Neural cell (in vitro differentiated cells): ENCODE measurements around the gene MAST2. TPM values are rescaled to one million over a fixed set of nuclear protein-coding genes. Genes with fewer than 3 reads are reported as not detected.
"Not testable (repeated sequence)": the region's sequence is repeated elsewhere in the genome, so short reads cannot be mapped to it uniquely, and the experiment has no call there.

Experiments
- H2AFZ ChIP-seq: fragments of 200-600, 300-800 bp; sonication (generic), shearing (Covaris generic); 2 replicates; pipeline ENCODE4 v1.6.0; 2014; ENCODE audit warnings: low read depth, mild to moderate bottlenecking, antibody characterized with exemption, low read length, moderate library complexity
- H3F3A ChIP-seq: fragments of 200-600 bp; shearing (Covaris generic); 2 replicates; pipeline ENCODE4 v1.6.1; 2016; ENCODE audit warnings: mild to moderate bottlenecking, moderate library complexity, mixed read lengths, antibody characterized with exemption, low read length; ENCODE audit not compliant: insufficient read depth, poor library complexity, severe bottlenecking
- H3K27ac ChIP-seq: fragments of 200-600, 300-800 bp; sonication (generic), shearing (Covaris generic); 2 replicates; pipeline ENCODE4 v1.5.1; 2014; ENCODE audit warnings: mild to moderate bottlenecking, low read length, moderate library complexity
- H3K27me3 ChIP-seq: fragments of 300-800, 200-600 bp; sonication (generic), shearing (Covaris generic); 2 replicates; pipeline ENCODE4 v1.6.0; 2014; ENCODE audit warnings: mild to moderate bottlenecking, low read depth, low read length, moderate library complexity; ENCODE audit not compliant: insufficient read depth
- H3K36me3 ChIP-seq: fragments of 300-800, 200-600 bp; sonication (generic), shearing (Covaris generic); 2 replicates; pipeline ENCODE4 v1.5.1; 2014; ENCODE audit warnings: mild to moderate bottlenecking, antibody characterized with exemption, low read length, moderate library complexity; ENCODE audit not compliant: insufficient read depth
- H3K4me2 ChIP-seq: fragments of 300-800, 200-600 bp; sonication (generic), shearing (Covaris generic); 2 replicates; pipeline ENCODE4 v1.6.0; 2014; ENCODE audit warnings: mild to moderate bottlenecking, low read length
- H3K4me3 ChIP-seq: fragments of 300-800, 200-600 bp; sonication (generic), shearing (Covaris generic); 2 replicates; pipeline ENCODE4 v1.5.1; 2014; ENCODE audit warnings: mild to moderate bottlenecking, low read length, moderate library complexity
- H3K79me2 ChIP-seq: fragments of 200-600 bp; shearing (Covaris generic); replicated peaks from 2 replicates; pipeline ENCODE4 v1.6.0; 2014; ENCODE audit warnings: mild to moderate bottlenecking, low read length, moderate library complexity; ENCODE audit not compliant: insufficient read depth
- H3K9ac ChIP-seq: fragments of 300-800, 200-600 bp; sonication (generic), shearing (Covaris generic); 2 replicates; pipeline ENCODE4 v1.6.1; 2016; ENCODE audit warnings: mild to moderate bottlenecking, low read length, mixed read lengths
- H3K9me2 ChIP-seq: fragments of 200-600 bp; shearing (Covaris generic); 2 replicates; pipeline ENCODE4 v1.6.1; 2016; ENCODE audit warnings: mild to moderate bottlenecking, low read length, mixed read lengths; ENCODE audit not compliant: insufficient read depth
- H3K9me3 ChIP-seq: fragments of 200-600, 300-800 bp; sonication (generic), shearing (Covaris generic); 2 replicates; pipeline ENCODE4 v1.6.1; 2016; ENCODE audit warnings: mild to moderate bottlenecking, mixed run types, low read length, moderate library complexity, mixed read lengths
- H4K20me1 ChIP-seq: fragments of 200-600 bp; shearing (Covaris generic); 2 replicates; pipeline ENCODE4 v1.6.1; 2016; ENCODE audit warnings: mild to moderate bottlenecking, mixed run types; ENCODE audit not compliant: insufficient read depth
- CTCF ChIP-seq: fragments of 450-650 bp; IDR thresholded peaks from 2 replicates; pipeline ENCODE4 v1.5.1; 2014; ENCODE audit warnings: antibody characterized with exemption, mild to moderate bottlenecking, moderate library complexity; ENCODE audit not compliant: poor library complexity, severe bottlenecking
- EP300 ChIP-seq: fragments of 450-650 bp; conservative IDR thresholded peaks from 2 replicates; pipeline ENCODE4 v1.6.1; 2014; ENCODE audit warnings: antibody characterized with exemption, mild to moderate bottlenecking, moderate library complexity; ENCODE audit not compliant: poor library complexity, severe bottlenecking
- EZH2 ChIP-seq: fragments of 200-600, 300-800 bp; shearing (Covaris generic), sonication (generic); IDR thresholded peaks from 2 replicates; pipeline ENCODE4 v1.6.1; 2014; ENCODE audit warnings: antibody characterized with exemption, low read length, borderline replicate concordance, mild to moderate bottlenecking; ENCODE audit not compliant: insufficient read depth, poor library complexity, severe bottlenecking
- MXI1 ChIP-seq: fragments of 450-650 bp; conservative IDR thresholded peaks from 2 replicates; pipeline ENCODE4 v1.6.1; 2014; ENCODE audit warnings: antibody characterized with exemption, mild to moderate bottlenecking; ENCODE audit not compliant: poor library complexity, severe bottlenecking
- POLR2AphosphoS5 ChIP-seq: IDR thresholded peaks from 2 replicates; pipeline ENCODE4 v1.6.1; 2012
- RAD21 ChIP-seq: fragments of 450-650 bp; conservative IDR thresholded peaks from 2 replicates; pipeline ENCODE4 v1.6.1; 2014; ENCODE audit warnings: antibody characterized with exemption, mild to moderate bottlenecking, moderate library complexity
- SMC3 ChIP-seq: fragments of 450-650 bp; conservative IDR thresholded peaks from 2 replicates; pipeline ENCODE4 v1.6.1; 2014; ENCODE audit warnings: antibody characterized with exemption, mild to moderate bottlenecking, moderate library complexity; ENCODE audit not compliant: poor library complexity
- TAF1 ChIP-seq: IDR thresholded peaks from 2 replicates; pipeline ENCODE4 v1.6.1; 2012; ENCODE audit warnings: low read depth
- polyA plus RNA-seq: library from polyadenylated mRNA; depleted of rRNA; stranded (reverse); fragments of >200 nt; gene quantifications from 2 replicates; pipeline ENCODE4 v1.2.3, GENCODE V29; 2014
- TF ChIP-seq, protein P1 (sequence below): IDR thresholded peaks from 2 replicates; pipeline ENCODE4 v1.6.1; 2012; ENCODE audit warnings: borderline replicate concordance

MAST2 gene
- polyA plus RNA-seq, 1 donor from 2014 or later = 22.2 TPM

GRCh38 chr1:45925728-45926287, 122.4 kb downstream of the MAST2 start:
- Histone ChIP-seq H3F3A (no peaks in the 10 kb centered on the region), H3K4me2 (no peak overlapping the region), H3K9me3 (no peaks in the 10 kb centered on the region), H3K4me3 (no peak overlapping the region), H4K20me1 (no peaks in the 10 kb centered on the region), H3K79me2 (no peaks in the 10 kb centered on the region), H2AFZ (no peak overlapping the region), H3K9me2 (no peaks in the 10 kb centered on the region), H3K27me3 (no peaks in the 10 kb centered on the region), H3K27ac (no peak overlapping the region), H3K36me3 (no peaks in the 10 kb centered on the region), H3K9ac (no peak overlapping the region)
- TF ChIP-seq, protein P1, sequence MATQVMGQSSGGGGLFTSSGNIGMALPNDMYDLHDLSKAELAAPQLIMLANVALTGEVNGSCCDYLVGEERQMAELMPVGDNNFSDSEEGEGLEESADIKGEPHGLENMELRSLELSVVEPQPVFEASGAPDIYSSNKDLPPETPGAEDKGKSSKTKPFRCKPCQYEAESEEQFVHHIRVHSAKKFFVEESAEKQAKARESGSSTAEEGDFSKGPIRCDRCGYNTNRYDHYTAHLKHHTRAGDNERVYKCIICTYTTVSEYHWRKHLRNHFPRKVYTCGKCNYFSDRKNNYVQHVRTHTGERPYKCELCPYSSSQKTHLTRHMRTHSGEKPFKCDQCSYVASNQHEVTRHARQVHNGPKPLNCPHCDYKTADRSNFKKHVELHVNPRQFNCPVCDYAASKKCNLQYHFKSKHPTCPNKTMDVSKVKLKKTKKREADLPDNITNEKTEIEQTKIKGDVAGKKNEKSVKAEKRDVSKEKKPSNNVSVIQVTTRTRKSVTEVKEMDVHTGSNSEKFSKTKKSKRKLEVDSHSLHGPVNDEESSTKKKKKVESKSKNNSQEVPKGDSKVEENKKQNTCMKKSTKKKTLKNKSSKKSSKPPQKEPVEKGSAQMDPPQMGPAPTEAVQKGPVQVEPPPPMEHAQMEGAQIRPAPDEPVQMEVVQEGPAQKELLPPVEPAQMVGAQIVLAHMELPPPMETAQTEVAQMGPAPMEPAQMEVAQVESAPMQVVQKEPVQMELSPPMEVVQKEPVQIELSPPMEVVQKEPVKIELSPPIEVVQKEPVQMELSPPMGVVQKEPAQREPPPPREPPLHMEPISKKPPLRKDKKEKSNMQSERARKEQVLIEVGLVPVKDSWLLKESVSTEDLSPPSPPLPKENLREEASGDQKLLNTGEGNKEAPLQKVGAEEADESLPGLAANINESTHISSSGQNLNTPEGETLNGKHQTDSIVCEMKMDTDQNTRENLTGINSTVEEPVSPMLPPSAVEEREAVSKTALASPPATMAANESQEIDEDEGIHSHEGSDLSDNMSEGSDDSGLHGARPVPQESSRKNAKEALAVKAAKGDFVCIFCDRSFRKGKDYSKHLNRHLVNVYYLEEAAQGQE = no peak
- TF ChIP-seq MXI1 (no peak), CTCF (no peak), EP300 (no peak)

- Histone ChIP-seq H3K27me3 (no peaks in the 10 kb centered on the region), H2AFZ (no peak overlapping the region), H3K9ac (no peak overlapping the region), H3K27ac (no peak overlapping the region), H4K20me1 (no peaks in the 10 kb centered on the region), H3K4me2 (no peak overlapping the region), H3F3A (no peaks in the 10 kb centered on the region), H3K36me3 (no peaks in the 10 kb centered on the region), H3K9me2 (no peaks in the 10 kb centered on the region), H3K9me3 (no peaks in the 10 kb centered on the region), H3K79me2 (no peaks in the 10 kb centered on the region), H3K4me3 (no peak overlapping the region)
- TF ChIP-seq SMC3 (no peak), EP300 (no peak), RAD21 (no peak), TAF1 (no peak), POLR2AphosphoS5 (no peak), MXI1 (no peak), CTCF (no peak), EZH2 (no peak)
- TF ChIP-seq, protein P1 = no peak
Observed at GRCh38 chr1:45926330-45926729, 122.9 kb downstream of the MAST2 start.

GRCh38 chr1:45927231-45927915, 124.0 kb downstream of the MAST2 start:
- H3K9ac ChIP-seq, H3K9me2 ChIP-seq, H3K9me3 ChIP-seq, H3K27ac ChIP-seq, H4K20me1 ChIP-seq, H3K79me2 ChIP-seq, H3K36me3 ChIP-seq, H3K27me3 ChIP-seq, H3F3A ChIP-seq, H3K4me2 ChIP-seq, H2AFZ ChIP-seq: not testable (repeated sequence)
- peak overlapping the region; percentile 33 for H3K4me3 ChIP-seq
